ENCODE data around the gene COL9A1. TPM values are rescaled to one million over a fixed set of nuclear protein-coding genes. Genes with fewer than 3 reads are reported as not detected.

The COL9A1 gene
- total and polyA plus RNA-seq, 2 donors = 7.2 to 46.7 TPM

DNA sequence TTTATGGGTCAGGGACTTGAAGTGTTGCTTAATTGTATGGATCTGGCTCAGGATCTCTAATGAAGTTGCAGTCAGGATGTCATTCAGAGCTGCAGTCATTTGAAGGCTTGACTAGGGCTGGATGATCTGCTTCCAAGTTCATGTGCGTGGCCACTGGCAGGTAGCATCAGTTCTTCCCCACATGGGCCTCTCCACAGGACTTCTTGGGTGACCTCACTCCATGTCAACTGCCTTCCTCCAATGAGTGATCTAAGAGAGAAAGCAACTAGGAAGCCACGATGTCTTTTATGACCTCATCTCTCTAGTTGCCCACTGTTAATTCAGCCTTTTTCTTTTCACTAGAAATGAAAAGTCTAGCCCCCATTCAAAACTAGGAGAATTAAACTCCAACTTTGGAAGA is 104.1 kb downstream of the COL9A1 start:
- Histone ChIP-seq H3K27ac (ENCODE audit: low read depth) (no peak overlapping the region), H3K36me3 (ENCODE audit: insufficient read depth) (no peaks in the 10 kb centered on the region)
- WGBS = 78% methylated on average over 2 of the region's 2 CpGs

DNA sequence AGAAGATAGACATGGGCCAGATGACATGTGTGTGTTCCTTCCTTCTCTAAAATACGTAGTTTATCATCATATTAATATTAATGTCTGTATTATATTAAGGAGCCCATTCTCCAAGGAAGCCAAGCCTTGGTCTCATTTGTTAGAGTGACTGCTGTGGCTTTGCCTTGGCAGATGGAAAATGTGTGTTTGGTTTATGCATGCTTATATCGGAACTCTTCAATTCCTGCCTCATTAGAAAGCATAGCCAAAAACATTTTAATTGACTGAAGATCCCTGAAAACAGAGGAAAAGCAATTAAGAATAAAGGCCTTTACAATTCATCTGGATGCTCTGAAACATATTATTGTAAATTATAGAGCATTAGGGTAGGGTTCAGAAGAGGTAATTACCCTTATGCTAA is 106.4 kb downstream of the COL9A1 start:
- Histone ChIP-seq H3K27ac (ENCODE audit: low read depth) (no peak overlapping the region), H3K36me3 (ENCODE audit: insufficient read depth) (peaks cover 2% of the 10 kb centered on the region), H3K4me1 (ENCODE audit: insufficient read depth) (no peaks in the 10 kb centered on the region), H3K4me3 (ENCODE audit: low read depth, low read length) (no peak overlapping the region)
- DNase-seq (ENCODE audit: extremely low spot score) = no peak
- WGBS = 87% methylated on average over 2 of the region's 2 CpGs

More for the DNA sequence above, 104.1 kb downstream of the COL9A1 start:
- DNase-seq (ENCODE audit: extremely low spot score) = no peak
- Histone ChIP-seq H3K4me3 (ENCODE audit: low read depth, low read length) (no peak overlapping the region), H3K4me1 (ENCODE audit: insufficient read depth) (no peaks in the 10 kb centered on the region)

DNA sequence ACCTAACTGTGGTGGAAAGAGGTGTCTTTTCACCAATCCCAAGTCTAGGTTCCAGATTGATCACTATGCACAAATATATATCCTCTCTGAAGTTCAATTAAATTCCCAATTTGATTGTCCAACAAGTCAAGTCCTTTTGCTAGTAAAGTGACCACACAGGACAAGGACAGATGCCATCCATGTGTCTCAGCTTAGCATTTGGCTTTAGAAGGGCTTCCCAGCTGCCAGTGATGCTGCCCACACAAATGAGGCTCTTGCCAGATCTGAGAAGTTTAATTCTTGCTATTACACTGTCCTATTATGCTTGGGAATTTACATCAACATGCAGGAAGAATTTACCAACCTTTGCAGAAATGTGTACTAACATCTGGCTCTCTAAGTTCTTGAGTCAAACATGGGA is 108.5 kb downstream of the COL9A1 start:
- Histone ChIP-seq H3K27ac (ENCODE audit: low read depth) (no peak overlapping the region), H3K4me3 (ENCODE audit: low read depth, low read length) (no peak overlapping the region), H3K36me3 (ENCODE audit: insufficient read depth) (peaks cover 2% of the 10 kb centered on the region), H3K4me1 (ENCODE audit: insufficient read depth) (no peaks in the 10 kb centered on the region)
- no peak for DNase-seq (ENCODE audit: extremely low spot score)

DNA sequence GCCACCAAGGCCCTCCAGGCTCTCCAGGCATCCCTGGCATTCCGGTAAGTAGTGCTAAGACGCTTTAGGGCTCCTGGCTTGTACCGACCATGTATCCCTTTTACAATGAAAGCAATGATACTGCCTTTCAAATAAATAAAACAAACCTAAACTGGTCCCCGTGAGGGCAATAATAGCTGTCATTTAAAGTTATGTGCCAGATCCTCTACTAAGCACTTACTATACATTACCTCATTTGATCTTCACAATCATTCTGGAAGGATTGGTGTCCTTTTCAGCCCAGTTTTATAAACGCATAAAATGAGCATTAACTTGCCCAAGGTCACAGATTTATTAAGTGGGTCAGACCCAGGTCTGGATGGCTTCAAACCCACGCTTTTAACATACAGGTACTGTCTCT is 114.7 kb downstream of the COL9A1 start:
- WGBS = 62% methylated on average over 6 of the region's 6 CpGs
- no peak overlapping the region for H3K4me3 ChIP-seq (ENCODE audit: low read depth, low read length)
- DNase-seq (ENCODE audit: extremely low spot score) = no peak

GRCh38 chr6:70186461-70186860 is 116.4 kb downstream of the COL9A1 start:
- 86% methylated on average over 1 of the region's 1 CpG for WGBS
- Histone ChIP-seq H3K36me3 (ENCODE audit: insufficient read depth) (no peaks in the 10 kb centered on the region), H3K4me1 (ENCODE audit: insufficient read depth) (no peaks in the 10 kb centered on the region), H3K4me3 (ENCODE audit: low read depth, low read length) (no peak overlapping the region), H3K27ac (ENCODE audit: low read depth) (no peak overlapping the region)
- DNase-seq (ENCODE audit: extremely low spot score) = no peak

More for the DNA sequence above, 114.7 kb downstream of the COL9A1 start:
- Histone ChIP-seq H3K4me1 (ENCODE audit: insufficient read depth) (no peaks in the 10 kb centered on the region), H3K27ac (ENCODE audit: low read depth) (no peak overlapping the region), H3K36me3 (ENCODE audit: insufficient read depth) (peaks cover 2% of the 10 kb centered on the region)

DNA sequence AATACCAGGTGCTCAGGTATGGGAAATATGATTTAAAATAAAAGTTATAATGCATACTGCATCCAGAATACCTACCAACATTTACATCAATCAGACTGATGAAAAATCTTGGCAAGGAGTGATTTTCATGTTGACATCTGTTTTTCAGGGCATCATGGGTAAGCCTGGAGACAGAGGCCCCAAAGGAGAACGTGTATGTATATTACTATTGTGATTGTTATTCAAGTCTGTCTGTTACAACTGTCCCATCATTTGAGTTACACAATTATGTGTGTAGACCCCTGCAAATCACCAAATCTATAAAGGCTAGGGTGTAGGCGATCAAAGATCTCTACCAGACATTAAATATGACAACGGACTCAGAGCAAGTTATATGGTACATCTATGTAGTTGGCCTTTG is 118.2 kb downstream of the COL9A1 start:
- H3K4me1 ChIP-seq (ENCODE audit: insufficient read depth) = no peaks in the 10 kb centered on the region
- WGBS = 88% methylated on average over 3 of the region's 3 CpGs

DNA sequence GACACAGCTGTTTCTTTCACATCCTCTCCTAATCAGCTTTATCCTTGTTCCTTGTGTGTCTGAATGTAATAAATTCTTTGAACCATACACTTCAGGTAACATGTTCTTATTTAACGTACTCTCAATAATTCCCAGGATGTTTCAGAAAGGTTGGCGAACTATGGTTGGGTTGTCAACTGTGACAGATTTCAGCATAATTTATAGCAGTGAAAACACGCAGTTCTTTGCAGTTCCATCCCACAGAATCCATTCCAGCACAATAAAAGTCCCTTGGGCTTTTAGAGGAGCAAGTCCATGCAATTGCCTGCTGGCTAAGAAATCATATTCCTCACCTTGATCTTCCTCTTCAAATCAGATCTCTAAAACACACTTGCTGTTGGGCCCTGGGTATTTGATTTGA is 119.3 kb downstream of the COL9A1 start:
- Histone ChIP-seq H3K36me3 (ENCODE audit: insufficient read depth) (no peaks in the 10 kb centered on the region), H3K27ac (ENCODE audit: low read depth) (no peak overlapping the region), H3K4me3 (ENCODE audit: low read depth, low read length) (no peak overlapping the region), H3K4me1 (ENCODE audit: insufficient read depth) (no peaks in the 10 kb centered on the region)
- 56% methylated on average over 3 of the region's 3 CpGs for WGBS
- DNase-seq (ENCODE audit: extremely low spot score) = no peak

More for the DNA sequence above, 118.2 kb downstream of the COL9A1 start:
- Histone ChIP-seq H3K36me3 (ENCODE audit: insufficient read depth) (no peaks in the 10 kb centered on the region), H3K27ac (ENCODE audit: low read depth) (no peak overlapping the region), H3K4me3 (ENCODE audit: low read depth, low read length) (no peak overlapping the region)
- no peak for DNase-seq (ENCODE audit: extremely low spot score)

GRCh38 chr6:70180901-70181599 is 121.8 kb downstream of the COL9A1 start:
- Histone ChIP-seq H3K4me3 (ENCODE audit: low read depth, low read length) (no peak overlapping the region), H3K36me3 (ENCODE audit: insufficient read depth) (no peaks in the 10 kb centered on the region), H3K4me1 (ENCODE audit: insufficient read depth) (no peaks in the 10 kb centered on the region), H3K27ac (ENCODE audit: low read depth) (no peak overlapping the region)
- WGBS = 56% methylated on average over 1 of the region's 1 CpG
- no peak for DNase-seq (ENCODE audit: extremely low spot score)

DNA sequence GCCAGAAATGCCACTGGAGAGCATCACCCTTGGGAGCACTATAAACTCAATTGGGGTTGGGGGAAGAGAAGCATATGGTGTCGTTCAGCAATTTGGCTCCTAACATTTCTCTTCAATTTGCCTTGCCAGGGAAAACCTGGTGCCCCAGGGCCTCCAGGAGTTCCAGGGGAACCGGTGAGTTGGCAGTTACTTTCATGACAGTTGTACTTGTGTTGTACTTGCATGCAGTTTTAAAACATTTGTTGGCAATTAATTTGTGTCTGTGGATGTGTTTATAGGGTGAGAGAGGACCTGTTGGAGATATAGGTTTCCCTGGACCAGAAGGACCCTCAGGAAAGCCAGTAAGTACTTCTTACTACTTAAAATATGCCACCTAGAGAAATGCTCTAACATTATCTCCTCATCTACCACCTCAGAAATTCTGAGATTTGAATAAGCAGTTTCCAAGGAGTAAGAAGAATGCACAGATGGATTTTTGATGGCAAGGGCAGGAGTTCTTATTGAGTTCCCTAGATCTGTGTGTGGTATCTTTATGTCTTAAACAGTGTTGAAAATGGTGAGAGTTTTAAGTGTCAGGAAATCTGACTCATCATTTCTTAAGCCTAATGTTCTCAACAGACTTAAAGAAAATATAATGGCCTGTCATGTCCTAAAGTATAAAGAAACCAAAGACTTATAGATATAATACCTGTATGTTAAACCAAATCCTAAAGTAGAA is 122.5 kb downstream of the COL9A1 start:
- Histone ChIP-seq H3K4me3 (ENCODE audit: low read depth, low read length) (no peak overlapping the region), H3K4me1 (ENCODE audit: insufficient read depth) (no peaks in the 10 kb centered on the region), H3K36me3 (ENCODE audit: insufficient read depth) (no peaks in the 10 kb centered on the region), H3K27ac (ENCODE audit: low read depth) (no peak overlapping the region)
- DNase-seq (ENCODE audit: extremely low spot score) = no peak
- 92% methylated on average over 2 of the region's 2 CpGs for WGBS

DNA sequence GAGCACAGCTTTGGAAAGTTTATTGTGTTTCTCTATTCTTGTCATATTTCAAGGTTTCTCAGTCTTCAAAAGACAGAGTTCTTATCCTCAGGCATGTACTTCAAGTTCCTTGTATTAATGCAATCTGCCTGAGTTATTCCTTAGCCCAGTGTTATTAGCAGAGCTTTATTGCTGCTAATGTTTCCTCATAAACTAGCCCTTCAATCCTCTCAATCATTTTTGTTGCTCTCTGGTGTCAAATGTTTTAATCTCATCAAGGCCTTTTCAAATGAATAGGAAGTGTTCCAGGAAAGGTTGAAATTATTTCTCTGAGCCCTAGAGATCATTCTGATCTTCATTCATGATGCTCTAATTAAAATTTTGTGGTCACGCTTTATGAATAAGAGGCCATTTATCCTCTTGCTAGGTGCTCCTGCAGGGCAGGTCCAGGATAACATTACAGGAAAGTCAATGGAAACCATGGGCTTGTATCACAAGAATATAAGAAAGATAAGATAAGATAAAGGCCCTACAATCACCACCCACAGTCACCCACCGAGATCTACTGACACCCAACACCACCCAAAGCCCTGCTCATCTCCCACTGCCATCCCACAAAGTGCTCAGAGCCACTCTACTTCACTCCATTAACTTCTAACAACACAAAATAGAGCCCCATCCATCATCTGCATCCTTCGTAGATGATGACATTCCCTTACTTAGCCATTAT is 125.9 kb downstream of the COL9A1 start:
- no peak overlapping the region for H3K4me3 ChIP-seq (ENCODE audit: low read depth, low read length)
- 82% methylated on average over 3 of the region's 3 CpGs for WGBS

DNA sequence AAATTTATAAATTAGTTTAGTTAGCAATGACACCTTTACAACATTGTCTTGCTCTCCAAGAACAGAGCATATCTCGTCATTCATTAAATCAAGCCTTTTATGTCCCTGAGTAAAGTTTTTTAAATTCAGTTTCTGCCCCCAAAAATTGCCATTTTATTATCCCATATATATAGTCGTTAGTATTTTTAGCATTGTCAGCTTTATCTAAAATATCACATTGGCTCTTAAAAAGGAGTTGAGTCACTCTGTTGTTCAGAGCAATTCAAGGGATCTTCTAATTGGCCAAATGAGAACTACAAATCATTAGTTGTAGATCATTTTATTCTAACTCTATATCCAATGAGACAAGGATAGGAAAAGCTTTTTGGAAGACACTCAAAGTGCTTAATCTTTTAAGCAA is 127.1 kb downstream of the COL9A1 start:
- DNase-seq (ENCODE audit: extremely low spot score) = no peak
- Histone ChIP-seq H3K4me1 (ENCODE audit: insufficient read depth) (no peaks in the 10 kb centered on the region), H3K27ac (ENCODE audit: low read depth) (no peak overlapping the region), H3K36me3 (ENCODE audit: insufficient read depth) (no peaks in the 10 kb centered on the region), H3K4me3 (ENCODE audit: low read depth, low read length) (no peak overlapping the region)
- WGBS = 76% methylated on average over 2 of the region's 2 CpGs

More for the DNA sequence above, 125.9 kb downstream of the COL9A1 start:
- H3K27ac ChIP-seq (ENCODE audit: low read depth) = no peak overlapping the region
- H3K4me1 ChIP-seq (ENCODE audit: insufficient read depth) = no peaks in the 10 kb centered on the region
- DNase-seq (ENCODE audit: extremely low spot score) = no peak
- no peaks in the 10 kb centered on the region for H3K36me3 ChIP-seq (ENCODE audit: insufficient read depth)

- DNase-seq (ENCODE audit: extremely low spot score) = no peak
- H3K4me3 ChIP-seq (ENCODE audit: low read depth, low read length) = no peak overlapping the region
- WGBS = 62% methylated on average over 2 of the region's 2 CpGs
- no peaks in the 10 kb centered on the region for H3K36me3 ChIP-seq (ENCODE audit: insufficient read depth)
- H3K27ac ChIP-seq (ENCODE audit: low read depth) = no peak overlapping the region
- no peaks in the 10 kb centered on the region for H3K4me1 ChIP-seq (ENCODE audit: insufficient read depth)
Measured at GRCh38 chr6:70172252-70172651, 130.6 kb downstream of the COL9A1 start.

GRCh38 chr6:70171236-70171635 is 131.6 kb downstream of the COL9A1 start:
- no peak overlapping the region for H3K4me3 ChIP-seq (ENCODE audit: low read depth, low read length)
- no peak overlapping the region for H3K27ac ChIP-seq (ENCODE audit: low read depth)
- H3K36me3 ChIP-seq (ENCODE audit: insufficient read depth) = no peaks in the 10 kb centered on the region
- no peaks in the 10 kb centered on the region for H3K4me1 ChIP-seq (ENCODE audit: insufficient read depth)
- DNase-seq (ENCODE audit: extremely low spot score) = no peak
